ENCODE results near the gene CHST6. TPM values are rescaled to one million over a fixed set of nuclear protein-coding genes. Genes with fewer than 3 reads are reported as not detected.
A peak's percentile ranks its signal among the peaks of the same experiment; 100 is the strongest.
"Not testable (repeated sequence)": the region's sequence is repeated elsewhere in the genome, so short reads cannot be mapped to it uniquely, and the experiment has no call there.

CHST6 gene
- total RNA-seq, 4 donors from 2014 or later, result under 0.01 to 3.9 (median 0.40) TPM

- H3K27ac ChIP-seq, result no peak overlapping the region
- H3K4me1 ChIP-seq, result no peaks in the 10 kb centered on the region
- WGBS, 2 donors, result 91 to 93% methylated on average over 17 of the region's 17 CpGs
- no peak for DNase-seq (ENCODE audit: low spot score in 2 of 2)
- no peak for TF ChIP-seq EP300 (IDR thresholded peaks at IDR 0.05)
- TF ChIP-seq CTCF (IDR thresholded peaks at IDR 0.05), result no peak
- TF ChIP-seq POLR2A (IDR thresholded peaks at IDR 0.05), result no peak
- H3K27me3 ChIP-seq, result no peaks in the 10 kb centered on the region
- H3K9me3 ChIP-seq, result no peaks in the 10 kb centered on the region
- H3K4me3 ChIP-seq, result no peak overlapping the region
- no peaks in the 10 kb centered on the region for H3K36me3 ChIP-seq
Measured at GRCh38 chr16:75472908-75473877, 22.0 kb downstream of the CHST6 start.

GRCh38 chr16:75471723-75472633, 23.3 kb downstream of the CHST6 start:
- H3K4me1 ChIP-seq, result no peaks in the 10 kb centered on the region
- H3K9me3 ChIP-seq, result no peaks in the 10 kb centered on the region
- H3K27me3 ChIP-seq, result no peaks in the 10 kb centered on the region
- no peak overlapping the region for H3K4me3 ChIP-seq
- TF ChIP-seq EP300 (IDR thresholded peaks at IDR 0.05) (no peak), POLR2A (IDR thresholded peaks at IDR 0.05) (no peak), CTCF (IDR thresholded peaks at IDR 0.05) (peak; percentile 57 to 84 (median 73))
- no peaks in the 10 kb centered on the region for H3K36me3 ChIP-seq
- 15 to 16% methylated on average over 9 of the region's 10 CpGs for WGBS, 2 donors
- peak; percentile 30 to 67 for DNase-seq (ENCODE audit: low spot score in 2 of 2)
- H3K27ac ChIP-seq, result no peak overlapping the region

GRCh38 chr16:75466760-75467159, 28.5 kb downstream of the CHST6 start:
- Histone ChIP-seq H3K27me3 (no peaks in the 10 kb centered on the region), H3K27ac (no peak overlapping the region), H3K4me1 (peaks cover 0 to 22% (median 7%) of the 10 kb centered on the region in 4 donors), H3K36me3 (no peaks in the 10 kb centered on the region), H3K4me3 (no peak overlapping the region), H3K9me3 (no peaks in the 10 kb centered on the region)
- 90 to 95% methylated on average over 2 of the region's 2 CpGs for WGBS, 2 donors
- TF ChIP-seq POLR2A (IDR thresholded peaks at IDR 0.05) (no peak), EP300 (IDR thresholded peaks at IDR 0.05) (no peak), CTCF (IDR thresholded peaks at IDR 0.05) (no peak)
- DNase-seq (ENCODE audit: low spot score in 2 of 2), result no peak

GRCh38 chr16:75464122-75464918, 30.9 kb downstream of the CHST6 start, which contains the start of gene TMEM170A:
TSS of gene TMEM170A (minus strand) at chr16:75464689. CDS start at chr16:75464600, 89 bp downstream.
- Histone ChIP-seq H3K36me3 (no peaks in the 10 kb centered on the region), H3K4me3 (peak within 1 kb of the TSS; percentile 67 to 97 (median 84)), H3K27me3 (no peaks in the 10 kb centered on the region), H3K9me3 (no peaks in the 10 kb centered on the region), H3K4me1 (peaks cover 0 to 37% (median 7%) of the 10 kb centered on the region in 4 donors), H3K27ac (peak within 1 kb of the TSS; percentile 92 to 97 (median 94))
- peak; percentile 75 to 96 for TF ChIP-seq EP300 (IDR thresholded peaks at IDR 0.05)
- TF ChIP-seq POLR2A (IDR thresholded peaks at IDR 0.05), result peak; percentile 85 to 94
- TF ChIP-seq CTCF (IDR thresholded peaks at IDR 0.05), result peak in 4 of 5 experiments; percentile 100
- 0% methylated on average over 41 to 63 of the region's 89 CpGs for WGBS, 2 donors
- DNase-seq (ENCODE audit: low spot score in 2 of 2), result peak; percentile 99

- not testable (repeated sequence) for H3K9me3 ChIP-seq; H3K36me3 ChIP-seq; H3K27me3 ChIP-seq; DNase-seq (ENCODE audit: low spot score in 2 of 2)
- peaks cover 0 to 37% (median 7%) of the 10 kb centered on the region in 4 donors for H3K4me1 ChIP-seq
- peak overlapping the region; percentile 67 to 97 (median 84) for H3K4me3 ChIP-seq
- 0 to 2% methylated on average over 16 to 35 of the region's 39 CpGs for WGBS, 2 donors
- peak overlapping the region; percentile 92 to 97 (median 94) for H3K27ac ChIP-seq
Measured at GRCh38 chr16:75463389-75464121, 31.7 kb downstream of the CHST6 start.
